Cardiac septum (tissue), 1 donor: ENCODE measurements around the gene TMEM184B. TPM values are rescaled to one million over a fixed set of nuclear protein-coding genes. Genes with fewer than 3 reads are reported as not detected.
"Not testable (repeated sequence)": the region's sequence is repeated elsewhere in the genome, so short reads cannot be mapped to it uniquely, and the experiment has no call there.

Experiments used
- DNase-seq: peaks from one replicate; pipeline ENCODE4 v3.0.0-alpha.2; 2020; ENCODE audit warnings: low spot score
- intact Hi-C: fragments of 100-400 bp; cut with DNase I; formaldehyde crosslinking; loops from one replicate; pipeline ENCODE4 v1.14.0; 2022
- total RNA-seq: library from RNA; stranded (reverse); fragmentation: NEBNext Ultra II Directional; extraction: Animal tissue kit (Norgen Biotek cat#: 25700); gene quantifications from one replicate; pipeline ENCODE4 v1.2.1, GENCODE V29; 2021
- donor health status: DM: no; HTN: no; CAD: no.

TMEM184B gene
- total RNA-seq, 1 donor from 2014 or later, result 58.1 TPM

- no peak for DNase-seq
- intact Hi-C loops, result loop anchor here (10.0 kb wide), 1 partner anchor 121 kb away; the partner anchor contains the start of gene BAIAP2L2
Observed at GRCh38 chr22:38235240-38235850, 37.5 kb downstream of the TMEM184B start.

GRCh38 chr22:38233856-38234255, 39.0 kb downstream of the TMEM184B start:
- not testable (repeated sequence) for DNase-seq
- intact Hi-C loops, result loop anchor here (10.0 kb wide), 1 partner anchor 119 kb away; the partner anchor contains the start of gene BAIAP2L2

- intact Hi-C loops, result loop anchor here (10.0 kb wide), 1 partner anchor 119 kb away; the partner anchor contains the start of gene BAIAP2L2
- no peak for DNase-seq
Observed at GRCh38 chr22:38233427-38233826, 39.4 kb downstream of the TMEM184B start.

- DNase-seq, result no peak
- intact Hi-C loops, result loop anchor here (10.0 kb wide), 1 partner anchor 117 kb away; the partner anchor contains the start of gene BAIAP2L2
Observed at GRCh38 chr22:38232196-38232595, 40.6 kb downstream of the TMEM184B start.

GRCh38 chr22:38230916-38231315, 41.9 kb downstream of the TMEM184B start:
- intact Hi-C loops, result loop anchor here (10.0 kb wide), 1 partner anchor 116 kb away; the partner anchor contains the start of gene BAIAP2L2
- DNase-seq, result no peak

GRCh38 chr22:38230108-38230825, 42.5 kb downstream of the TMEM184B start:
- intact Hi-C loops, result loop anchor here (10.0 kb wide), 1 partner anchor 115 kb away; the partner anchor contains the start of gene BAIAP2L2
- no peak for DNase-seq

GRCh38 chr22:38228873-38229740, 43.7 kb downstream of the TMEM184B start:
- intact Hi-C loops, result no loop called here
- no peak for DNase-seq

- intact Hi-C loops, result no loop called here
Observed at GRCh38 chr22:38228326-38228872, 44.4 kb downstream of the TMEM184B start.

GRCh38 chr22:38226853-38227649, 45.8 kb downstream of the TMEM184B start:
- intact Hi-C loops, result no loop called here
- DNase-seq, result no peak

More at GRCh38 chr22:38228326-38228872, 44.4 kb downstream of the TMEM184B start:
- DNase-seq, result no peak

GRCh38 chr22:38223289-38223960, 49.4 kb downstream of the TMEM184B start:
- intact Hi-C loops, result no loop called here
- DNase-seq, result no peak

GRCh38 chr22:38222797-38223119, 50.1 kb downstream of the TMEM184B start:
- intact Hi-C loops, result no loop called here
- no peak for DNase-seq

GRCh38 chr22:38221908-38222796, 50.7 kb downstream of the TMEM184B start:
- no peak for DNase-seq
- intact Hi-C loops, result no loop called here

GRCh38 chr22:38221407-38221806, 51.4 kb downstream of the TMEM184B start:
- no peak for DNase-seq
- intact Hi-C loops, result no loop called here

GRCh38 chr22:38220653-38221386, 52.0 kb downstream of the TMEM184B start:
- intact Hi-C loops, result no loop called here

GRCh38 chr22:38220163-38220562, 52.6 kb downstream of the TMEM184B start:
- DNase-seq, result no peak

More at GRCh38 chr22:38220653-38221386, 52.0 kb downstream of the TMEM184B start:
- no peak for DNase-seq

GRCh38 chr22:38219632-38220031, 53.2 kb downstream of the TMEM184B start:
- intact Hi-C loops, result loop anchor here (5.0 kb wide), 1 partner anchor 42 kb away; no protein-coding TSS in a partner anchor
- DNase-seq, result no peak

More at GRCh38 chr22:38220163-38220562, 52.6 kb downstream of the TMEM184B start:
- intact Hi-C loops, result no loop called here
